HCT116 (cell line): Measurements from ENCODE around the gene ARSG. TPM values are rescaled to one million over a fixed set of nuclear protein-coding genes. Genes with fewer than 3 reads are reported as not detected.
"Not testable (repeated sequence)": the region's sequence is repeated elsewhere in the genome, so short reads cannot be mapped to it uniquely, and the experiment has no call there.

ENCODE experiments used
- ATAC-seq: fragments of 200-7000 bp; cut with Tn5 transposase; 2 replicates; pipeline ENCODE4 v1.9.1; 2020; ENCODE audit warnings: mild to moderate bottlenecking, moderate library complexity
- BruUV-seq: library from RNA; stranded (reverse); fragments of 400-500 nt; replicated peaks from 2 replicates; lab custom pipeline; 2021; lab: Mats Ljungman, UMichigan
- CTCF ChIA-PET: fragments of 300-600 bp; sonication (Branson Sonifier 250); formaldehyde crosslinking; loops from one replicate; lab custom pipeline; 2021; ENCODE audit warnings: antibody characterized with exemption; lab: Charles Lee
- POLR2A ChIA-PET: fragments of 300-600, 350-600 bp; sonication (Branson Sonifier 250); formaldehyde crosslinking; loops from one replicate; lab custom pipeline; 2021; ENCODE audit warnings: antibody characterized with exemption; lab: Charles Lee
- RAD21 ChIA-PET, 2 experiments: fragments of 300-600 bp; sonication (Branson Sonifier 250); formaldehyde crosslinking; loops; one replicate each; lab custom pipeline; 2023; ENCODE audit warnings: low total read pairs in 2 of 2; ENCODE audit not compliant: uncharacterized antibody in 2 of 2, unreplicated experiment in 2 of 2, low non-redundant PET in 1 of 2; lab: Charles Lee
- DNase-seq: peaks from one replicate; pipeline ENCODE4 v3.0.0-alpha.2; 2010; ENCODE audit warnings: low read depth, low spot score
- H2AFZ ChIP-seq: fragments of 200-600 bp; shearing (Covaris generic), sonication (generic); 2 replicates; pipeline ENCODE4 v1.6.1; 2017; ENCODE audit warnings: low read depth, mixed run types, mixed read lengths, antibody characterized with exemption, low read length; ENCODE audit not compliant: poor library complexity, severe bottlenecking
- H3K27ac ChIP-seq: 2 replicates; pipeline ENCODE4 v1.5.1; 2012; ENCODE audit warnings: low read depth, low read length
- H3K27me3 ChIP-seq: fragments of 200-600 bp; sonication (generic); 2 replicates; pipeline ENCODE4 v1.6.1; 2016; ENCODE audit warnings: mixed run types, low read length, mixed read lengths; ENCODE audit not compliant: insufficient read depth
- H3K36me3 ChIP-seq, 2 experiments: fragments of 200-500 bp in 1 of 2; fragments of 200-600 bp in 1 of 2; sonication (Bioruptor generic) in 1 of 2; sonication (generic) in 1 of 2; 2 replicates each; pipeline versions ENCODE4 v1.5.1 to v1.6.1; 2014 to 2016; ENCODE audit warnings: low read length in 2 of 2, inconsistent platforms in 1 of 2, mixed read lengths in 1 of 2, mixed run types in 1 of 2; ENCODE audit not compliant: insufficient read depth in 2 of 2, control insufficient read depth in 1 of 2
- H3K4me1 ChIP-seq, 2 experiments: fragments of 200-600 bp in 1 of 2; sonication (generic) in 1 of 2; 2 replicates each; pipeline versions ENCODE4 v1.5.1 to v1.6.1; 2012 to 2017; ENCODE audit warnings: low read length in 2 of 2, inconsistent platforms in 1 of 2, mild to moderate bottlenecking in 1 of 2, mixed read lengths in 1 of 2, mixed run types in 1 of 2, moderate library complexity in 1 of 2; ENCODE audit not compliant: insufficient read depth in 2 of 2, control insufficient read depth in 1 of 2
- H3K4me2 ChIP-seq: fragments of 200-600 bp; sonication (generic); 2 replicates; pipeline ENCODE4 v1.6.1; 2017; ENCODE audit warnings: mixed run types, low read length, mixed read lengths
- H3K4me3 ChIP-seq, 2 experiments: fragments of 200-600 bp in 1 of 2; sonication (generic) in 1 of 2; replicated peaks in 1 of 2; 2 replicates each; pipeline ENCODE4 v1.5.1; 2011 to 2016; ENCODE audit warnings: low read length in 2 of 2, control low read depth in 1 of 2, low read depth in 1 of 2, mild to moderate bottlenecking in 1 of 2, mixed read lengths in 1 of 2, mixed run types in 1 of 2
- H3K79me2 ChIP-seq: fragments of 200-600 bp; sonication (generic); 2 replicates; pipeline ENCODE4 v1.6.1; 2017; ENCODE audit warnings: mild to moderate bottlenecking, mixed run types, low read length, moderate library complexity, mixed read lengths; ENCODE audit not compliant: insufficient read depth
- H3K9ac ChIP-seq: fragments of 200-600 bp; sonication (generic); 2 replicates; pipeline ENCODE4 v1.6.1; 2016; ENCODE audit warnings: low read length, mixed read lengths
- H3K9me2 ChIP-seq: fragments of 200-600 bp; sonication (generic), shearing (Covaris generic); 2 replicates; pipeline ENCODE4 v1.6.1; 2017; ENCODE audit warnings: mixed run types, mild to moderate bottlenecking, moderate library complexity; ENCODE audit not compliant: insufficient read depth
- H3K9me3 ChIP-seq, 2 experiments: fragments of 200-500 bp in 1 of 2; fragments of 200-600 bp in 1 of 2; sonication (Bioruptor generic) in 1 of 2; sonication (generic) in 1 of 2; 2 replicates each; pipeline ENCODE4 v1.6.1; 2014 to 2017; ENCODE audit warnings: low read length in 2 of 2, mixed read lengths in 2 of 2, inconsistent platforms in 1 of 2, low read depth in 1 of 2, mild to moderate bottlenecking in 1 of 2, mixed run types in 1 of 2, moderate library complexity in 1 of 2; ENCODE audit not compliant: control insufficient read depth in 1 of 2, insufficient read depth in 1 of 2
- H4K20me1 ChIP-seq: fragments of 200-600 bp; sonication (generic), shearing (Covaris generic); 2 replicates; pipeline ENCODE4 v1.6.1; 2017; ENCODE audit warnings: mixed run types, mild to moderate bottlenecking, moderate library complexity; ENCODE audit not compliant: insufficient read depth
- ELF1 ChIP-seq: IDR thresholded peaks from 2 replicates; pipeline ENCODE4 v1.6.1; 2012; ENCODE audit warnings: low read depth, borderline replicate concordance
- EZH2 ChIP-seq: fragments of 200-600 bp; sonication (generic); IDR thresholded peaks from 2 replicates; pipeline ENCODE4 v1.6.1; 2017; ENCODE audit warnings: antibody characterized with exemption, mixed run types
- EZH2phosphoT487 ChIP-seq: fragments of 200-600 bp; IDR thresholded peaks from 2 replicates; pipeline ENCODE4 v1.6.1; 2018; ENCODE audit warnings: antibody characterized with exemption, borderline replicate concordance
- POLR2A ChIP-seq: IDR thresholded peaks from 2 replicates; pipeline ENCODE4 v1.7.0; 2011; ENCODE audit warnings: borderline replicate concordance; ENCODE audit not compliant: insufficient read depth, insufficient read length; ENCODE audit errors: extremely low read depth
- SRF ChIP-seq: IDR thresholded peaks from 2 replicates; pipeline ENCODE4 v1.6.1; 2012; ENCODE audit warnings: low read depth
- TCF7L2 ChIP-seq: IDR thresholded peaks from 2 replicates; pipeline ENCODE4 v1.7.0; 2011; ENCODE audit warnings: borderline replicate concordance, inconsistent platforms; ENCODE audit not compliant: insufficient read depth, insufficient read length; ENCODE audit errors: extremely low read depth
- ZFX ChIP-seq: fragments of 450-650 bp; IDR thresholded peaks from 2 replicates; pipeline ENCODE4 v1.6.1; 2017
- ZNF274 ChIP-seq: fragments of 200-500 bp; sonication (Bioruptor generic); IDR thresholded peaks from 2 replicates; pipeline ENCODE4 v1.6.1; 2014; ENCODE audit warnings: mild to moderate bottlenecking, low read depth, low read length, inconsistent platforms
- intact Hi-C: fragments of 100-400 bp; cut with micrococcal nuclease; formaldehyde crosslinking; loops from 2 replicates; pipeline ENCODE4 v1.10.0; 2022
- total RNA-seq: library from RNA; stranded (reverse); gene quantifications from one replicate; pipeline ENCODE4 v1.2.1, GENCODE V29; 2021; ENCODE audit not compliant: unreplicated experiment
- TF ChIP-seq, protein P1 (sequence below), 3 experiments: fragments of 200-600 bp in 1 of 3; sonication (generic) in 1 of 3; IDR thresholded peaks in 2 of 3; conservative IDR thresholded peaks in 1 of 3; 2 replicates each; pipeline ENCODE4 v1.5.1; 2012 to 2017; ENCODE audit warnings: low read depth in 2 of 3, low read length in 2 of 3, antibody characterized with exemption in 1 of 3, borderline replicate concordance in 1 of 3, control low read depth in 1 of 3, mild to moderate bottlenecking in 1 of 3, mixed read lengths in 1 of 3, mixed run types in 1 of 3, moderate library complexity in 1 of 3; ENCODE audit not compliant: insufficient read depth in 1 of 3

ARSG gene
- total RNA-seq, 1 experiment from 2014 or later, result 17.1 TPM

DNA sequence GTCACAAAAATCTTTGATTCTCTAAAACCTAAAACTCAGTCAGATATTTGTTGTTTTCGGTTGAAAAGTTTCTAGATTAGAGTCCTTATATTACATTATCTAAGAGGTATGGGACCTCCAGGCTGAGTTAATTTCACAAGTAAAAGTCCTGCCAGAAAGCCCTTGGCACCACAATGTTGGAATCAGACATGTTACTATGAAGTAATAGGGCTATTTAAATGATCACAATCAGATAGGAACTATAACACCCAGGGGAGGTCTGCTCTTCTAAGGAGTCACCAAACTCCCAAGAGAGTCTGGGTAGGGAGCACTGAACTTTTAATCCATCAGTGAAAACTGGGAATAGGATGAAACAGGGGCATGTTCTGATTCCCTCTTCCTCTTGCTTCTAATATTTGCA lies 111.8 kb downstream of the ARSG start:
- Histone ChIP-seq H3K9ac (no peak overlapping the region), H3K4me2 (no peak overlapping the region), H3K27ac (no peak overlapping the region), H4K20me1 (no peaks in the 10 kb centered on the region), H2AFZ (no peak overlapping the region), H3K4me3 (no peak overlapping the region), H3K27me3 (no peaks in the 10 kb centered on the region), H3K9me3 (0 out of 4 replicates have a peak, but pooled peaks cover 0 to 3% of the 10 kb centered on the region in 2 experiments), H3K4me1 (peaks cover 27 to 29% of the 10 kb centered on the region in 2 experiments), H3K79me2 (no peaks in the 10 kb centered on the region), H3K9me2 (no peaks in the 10 kb centered on the region), H3K36me3 (no peaks in the 10 kb centered on the region)
- ATAC-seq, result no peak
- RAD21 ChIA-PET, result no interaction called here
- TF ChIP-seq POLR2A (no peak), EZH2 (no peak), TCF7L2 (no peak), ELF1 (no peak), ZNF274 (no peak), ZFX (no peak), EZH2phosphoT487 (no peak), SRF (no peak)
- TF ChIP-seq, protein P1, sequence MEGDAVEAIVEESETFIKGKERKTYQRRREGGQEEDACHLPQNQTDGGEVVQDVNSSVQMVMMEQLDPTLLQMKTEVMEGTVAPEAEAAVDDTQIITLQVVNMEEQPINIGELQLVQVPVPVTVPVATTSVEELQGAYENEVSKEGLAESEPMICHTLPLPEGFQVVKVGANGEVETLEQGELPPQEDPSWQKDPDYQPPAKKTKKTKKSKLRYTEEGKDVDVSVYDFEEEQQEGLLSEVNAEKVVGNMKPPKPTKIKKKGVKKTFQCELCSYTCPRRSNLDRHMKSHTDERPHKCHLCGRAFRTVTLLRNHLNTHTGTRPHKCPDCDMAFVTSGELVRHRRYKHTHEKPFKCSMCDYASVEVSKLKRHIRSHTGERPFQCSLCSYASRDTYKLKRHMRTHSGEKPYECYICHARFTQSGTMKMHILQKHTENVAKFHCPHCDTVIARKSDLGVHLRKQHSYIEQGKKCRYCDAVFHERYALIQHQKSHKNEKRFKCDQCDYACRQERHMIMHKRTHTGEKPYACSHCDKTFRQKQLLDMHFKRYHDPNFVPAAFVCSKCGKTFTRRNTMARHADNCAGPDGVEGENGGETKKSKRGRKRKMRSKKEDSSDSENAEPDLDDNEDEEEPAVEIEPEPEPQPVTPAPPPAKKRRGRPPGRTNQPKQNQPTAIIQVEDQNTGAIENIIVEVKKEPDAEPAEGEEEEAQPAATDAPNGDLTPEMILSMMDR (IDR thresholded peaks at IDR 0.05 in 2 of 3, conservative IDR thresholded peaks at IDR 0.05 in 1 of 3; ENCODE audit: borderline replicate concordance in 1 of 3, insufficient read depth in 1 of 3, low read depth in 2 of 3, low read length in 2 of 3), result no peak
- POLR2A ChIA-PET, result no interaction called here
- no peak for DNase-seq
- CTCF ChIA-PET, result interaction anchor here (1.5 kb wide), 1 partner anchor 29 kb away, joined by 3 read pairs; no protein-coding TSS in a partner anchor
- BruUV-seq, result no TSS peak
- intact Hi-C loops, result no loop called here

DNA sequence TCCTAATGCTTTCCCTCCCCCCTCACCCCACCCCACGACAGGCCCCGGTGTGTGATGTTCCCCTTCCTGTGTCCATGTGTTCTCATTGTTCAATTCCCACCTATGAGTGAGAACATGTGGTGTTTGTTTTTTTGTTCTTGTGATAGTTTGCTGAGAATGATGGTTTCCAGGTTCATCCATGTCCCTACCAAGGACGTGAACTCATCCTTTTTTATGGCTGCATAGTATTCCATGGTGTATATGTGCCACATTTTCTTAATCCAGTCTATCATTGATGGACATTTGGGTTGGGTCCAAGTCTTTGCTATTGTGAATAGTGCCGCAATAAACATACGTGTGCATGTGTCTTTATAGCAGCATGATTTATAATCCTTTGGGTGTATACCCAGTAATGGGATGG lies 112.5 kb downstream of the ARSG start:
- peaks cover 21% of the 10 kb centered on the region in 2 experiments for H3K4me1 ChIP-seq
- POLR2A ChIA-PET, H3K36me3 ChIP-seq, H3K4me3 ChIP-seq, H3K79me2 ChIP-seq, H3K27me3 ChIP-seq, intact Hi-C loops, H2AFZ ChIP-seq, H3K9ac ChIP-seq, H3K4me2 ChIP-seq, H3K9me3 ChIP-seq, DNase-seq, H3K9me2 ChIP-seq, ATAC-seq, H4K20me1 ChIP-seq, H3K27ac ChIP-seq, BruUV-seq, RAD21 ChIA-PET: not testable (repeated sequence)
- CTCF ChIA-PET, result interaction anchor here (1.5 kb wide), 1 partner anchor 28 kb away, joined by 3 read pairs; no protein-coding TSS in a partner anchor

DNA sequence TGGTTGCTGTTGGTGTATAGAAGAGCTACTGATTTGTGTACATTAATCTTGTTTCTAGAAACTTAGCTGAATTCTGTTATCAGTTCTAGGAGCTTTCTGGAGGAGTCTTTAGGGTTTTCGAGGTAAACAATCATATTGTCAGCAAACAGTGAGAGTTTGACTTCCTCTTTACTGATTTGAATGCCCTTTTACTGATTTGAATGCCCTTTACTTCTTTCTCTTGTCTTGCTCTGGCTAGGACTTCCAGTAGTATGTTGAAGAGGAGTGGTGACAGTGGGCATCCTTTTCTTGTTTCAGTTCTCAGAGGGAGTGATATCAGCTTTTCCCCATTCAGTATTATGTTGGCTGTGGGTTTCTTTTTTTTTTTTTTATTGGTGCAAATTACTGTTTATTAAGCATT lies 116.4 kb downstream of the ARSG start:
- H3K27me3 ChIP-seq, H3K27ac ChIP-seq, H3K9me2 ChIP-seq, H3K9ac ChIP-seq, H3K36me3 ChIP-seq, DNase-seq, BruUV-seq, intact Hi-C loops, H2AFZ ChIP-seq, H3K79me2 ChIP-seq, POLR2A ChIA-PET, ATAC-seq, H3K9me3 ChIP-seq, H4K20me1 ChIP-seq, H3K4me2 ChIP-seq, H3K4me3 ChIP-seq, H3K4me1 ChIP-seq, RAD21 ChIA-PET: not testable (repeated sequence)
- CTCF ChIA-PET, result interaction anchor here (0.7 kb wide), 1 partner anchor 9 kb away, joined by 4 read pairs; no protein-coding TSS in a partner anchor
